Chondrocyte (in vitro differentiated cells): ENCODE results near the gene ARAP3. TPM values are rescaled to one million over a fixed set of nuclear protein-coding genes. Genes with fewer than 3 reads are reported as not detected.
"Not testable (repeated sequence)": the region's sequence is repeated elsewhere in the genome, so short reads cannot be mapped to it uniquely, and the experiment has no call there.

ENCODE experiments used
- DNase-seq: peaks from one replicate; pipeline ENCODE4 v3.0.0; 2021; ENCODE audit warnings: mixed read lengths, low spot score
- H3K27ac Mint-ChIP-seq: one replicate; pipeline ENCODE4 v1.8.0; 2021; ENCODE audit warnings: mild to moderate bottlenecking, moderate library complexity, mixed read lengths; ENCODE audit not compliant: unreplicated experiment
- H3K27me3 Mint-ChIP-seq: 2 replicates; pipeline ENCODE4 v1.8.0; 2021; ENCODE audit warnings: low read depth, mixed read lengths
- H3K36me3 Mint-ChIP-seq: 2 replicates; pipeline ENCODE4 v1.8.0; 2021; ENCODE audit warnings: low read depth, mixed read lengths
- H3K4me1 Mint-ChIP-seq: 2 replicates; pipeline ENCODE4 v1.8.0; 2021; ENCODE audit warnings: low read depth, mild to moderate bottlenecking, mixed read lengths
- H3K4me3 Mint-ChIP-seq: one replicate; pipeline ENCODE4 v1.8.0; 2021; ENCODE audit warnings: mild to moderate bottlenecking, moderate library complexity, mixed read lengths; ENCODE audit not compliant: unreplicated experiment
- H3K9me3 Mint-ChIP-seq: 2 replicates; pipeline ENCODE4 v1.8.0; 2021; ENCODE audit warnings: low read depth, mixed read lengths
- total RNA-seq: library from RNA; stranded (reverse); gene quantifications from 3 replicates; pipeline ENCODE4 v1.2.1, GENCODE V29; 2021
- TF ChIP-seq, protein P1 (sequence below): fragments of 200-600 bp; sonication (generic); IDR thresholded peaks from 2 replicates; pipeline ENCODE4 v1.5.0; 2021; ENCODE audit warnings: antibody characterized with exemption, mild to moderate bottlenecking, moderate library complexity

ARAP3 gene
- total RNA-seq, 1 donor from 2014 or later = 5.9 TPM

DNA sequence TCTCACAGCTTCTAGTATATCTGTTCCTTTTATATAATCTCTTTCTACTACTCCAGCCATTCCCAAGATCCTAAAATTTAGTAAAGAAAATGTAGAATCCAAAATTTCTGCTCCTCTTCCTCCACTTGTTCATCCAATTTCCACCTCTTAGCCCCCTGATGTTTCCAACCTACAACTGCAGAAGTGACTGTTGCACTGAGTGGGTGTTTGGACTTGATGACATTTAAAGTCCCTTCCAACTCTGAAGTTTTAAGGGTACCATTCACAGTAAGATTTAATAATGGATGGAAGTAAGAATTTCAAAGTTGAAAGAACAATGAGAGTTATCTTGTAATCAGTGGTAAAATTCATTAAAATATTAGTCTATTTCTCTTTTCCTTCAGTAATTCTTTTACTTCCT is 68.7 kb downstream of the ARAP3 start:
- H3K27me3 Mint-ChIP-seq = no peaks in the 10 kb centered on the region
- no peak for DNase-seq
- H3K27ac Mint-ChIP-seq = no peak overlapping the region
- no peak overlapping the region for H3K4me3 Mint-ChIP-seq
- no peaks in the 10 kb centered on the region for H3K9me3 Mint-ChIP-seq
- TF ChIP-seq, protein P1, sequence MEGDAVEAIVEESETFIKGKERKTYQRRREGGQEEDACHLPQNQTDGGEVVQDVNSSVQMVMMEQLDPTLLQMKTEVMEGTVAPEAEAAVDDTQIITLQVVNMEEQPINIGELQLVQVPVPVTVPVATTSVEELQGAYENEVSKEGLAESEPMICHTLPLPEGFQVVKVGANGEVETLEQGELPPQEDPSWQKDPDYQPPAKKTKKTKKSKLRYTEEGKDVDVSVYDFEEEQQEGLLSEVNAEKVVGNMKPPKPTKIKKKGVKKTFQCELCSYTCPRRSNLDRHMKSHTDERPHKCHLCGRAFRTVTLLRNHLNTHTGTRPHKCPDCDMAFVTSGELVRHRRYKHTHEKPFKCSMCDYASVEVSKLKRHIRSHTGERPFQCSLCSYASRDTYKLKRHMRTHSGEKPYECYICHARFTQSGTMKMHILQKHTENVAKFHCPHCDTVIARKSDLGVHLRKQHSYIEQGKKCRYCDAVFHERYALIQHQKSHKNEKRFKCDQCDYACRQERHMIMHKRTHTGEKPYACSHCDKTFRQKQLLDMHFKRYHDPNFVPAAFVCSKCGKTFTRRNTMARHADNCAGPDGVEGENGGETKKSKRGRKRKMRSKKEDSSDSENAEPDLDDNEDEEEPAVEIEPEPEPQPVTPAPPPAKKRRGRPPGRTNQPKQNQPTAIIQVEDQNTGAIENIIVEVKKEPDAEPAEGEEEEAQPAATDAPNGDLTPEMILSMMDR = no peak
- H3K36me3 Mint-ChIP-seq = peaks cover 4% of the 10 kb centered on the region
- H3K4me1 Mint-ChIP-seq = peaks cover 30% of the 10 kb centered on the region

DNA sequence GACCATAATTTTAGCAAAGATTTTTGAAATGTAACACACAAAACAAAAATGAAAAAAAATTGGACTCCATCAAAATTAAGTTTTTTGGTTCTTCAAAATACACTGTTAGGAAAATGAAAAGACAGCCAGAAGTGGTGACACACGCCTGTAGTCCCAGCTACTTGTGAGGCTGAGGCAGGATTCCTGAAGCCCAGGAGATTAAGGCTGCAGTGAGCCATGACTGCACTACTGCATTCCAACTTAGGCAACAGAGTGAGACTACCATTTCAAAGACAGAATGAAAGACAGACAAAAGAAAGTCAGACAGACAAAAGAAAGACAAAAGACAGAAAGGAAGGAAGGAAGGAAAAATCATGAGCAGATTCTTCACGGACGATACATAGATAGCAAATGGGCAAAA is 70.7 kb downstream of the ARAP3 start:
- no peak overlapping the region for H3K27ac Mint-ChIP-seq
- no peak for DNase-seq
- no peaks in the 10 kb centered on the region for H3K27me3 Mint-ChIP-seq
- H3K4me3 Mint-ChIP-seq = no peak overlapping the region
- H3K36me3 Mint-ChIP-seq = peaks cover 4% of the 10 kb centered on the region
- TF ChIP-seq, protein P1 = no peak
- H3K9me3 Mint-ChIP-seq = no peaks in the 10 kb centered on the region
- peaks cover 19% of the 10 kb centered on the region for H3K4me1 Mint-ChIP-seq

DNA sequence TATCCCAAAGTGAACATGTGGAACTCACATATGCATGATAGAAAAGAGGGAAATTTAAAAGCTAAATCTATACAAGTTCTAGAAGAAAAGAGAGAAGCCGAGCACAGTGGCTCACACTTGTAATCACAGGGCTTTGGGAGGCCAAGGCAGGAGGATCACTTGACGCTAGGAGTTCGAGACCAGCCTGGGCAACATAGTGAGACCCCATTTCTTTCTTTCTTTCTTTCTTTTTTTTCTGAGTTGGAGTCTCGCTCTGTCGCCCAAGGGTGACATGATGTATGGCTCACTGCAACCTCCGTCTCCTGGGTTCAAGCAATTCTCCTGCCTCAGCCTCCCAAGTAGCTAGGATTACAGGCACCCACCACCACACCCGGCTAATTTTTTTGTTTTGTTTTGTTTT is 72.1 kb downstream of the ARAP3 start:
- H3K36me3 Mint-ChIP-seq = not testable (repeated sequence)

DNA sequence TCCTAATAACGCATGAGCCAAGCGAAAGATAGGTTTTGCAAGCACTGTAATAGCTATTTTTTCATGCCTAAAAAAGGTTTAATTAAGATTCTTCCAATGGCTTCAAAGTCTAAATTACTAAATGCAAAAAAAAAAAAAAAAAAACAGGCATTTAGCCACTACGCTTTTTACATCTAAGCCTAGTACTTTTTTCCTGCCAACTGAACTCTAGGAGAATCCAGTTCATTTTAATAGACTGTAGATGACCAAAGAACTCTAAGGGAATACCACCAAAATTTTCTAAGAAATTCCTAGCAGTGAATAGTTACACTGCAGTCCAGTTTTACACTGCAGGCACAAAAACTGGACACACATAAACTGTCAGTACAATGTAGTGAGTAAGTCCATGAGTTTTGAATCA is 73.0 kb downstream of the ARAP3 start:
- peaks cover 31% of the 10 kb centered on the region for H3K4me1 Mint-ChIP-seq
- TF ChIP-seq, protein P1 = no peak

More for the DNA sequence above, 72.1 kb downstream of the ARAP3 start:
- H3K4me1 Mint-ChIP-seq = peaks cover 22% of the 10 kb centered on the region
- DNase-seq, H3K9me3 Mint-ChIP-seq, H3K4me3 Mint-ChIP-seq, H3K27ac Mint-ChIP-seq, H3K27me3 Mint-ChIP-seq: not testable (repeated sequence)

GRCh38 chr5:141608557-141608956 is 73.5 kb downstream of the ARAP3 start:
- TF ChIP-seq, protein P1 = no peak
- H3K27me3 Mint-ChIP-seq = no peaks in the 10 kb centered on the region
- no peaks in the 10 kb centered on the region for H3K9me3 Mint-ChIP-seq
- H3K27ac Mint-ChIP-seq = no peak overlapping the region
- H3K4me1 Mint-ChIP-seq = peaks cover 36% of the 10 kb centered on the region
- no peak for DNase-seq
- no peak overlapping the region for H3K4me3 Mint-ChIP-seq
- peaks cover 4% of the 10 kb centered on the region for H3K36me3 Mint-ChIP-seq

More for the DNA sequence above, 73.0 kb downstream of the ARAP3 start:
- H3K27ac Mint-ChIP-seq = no peak overlapping the region
- H3K27me3 Mint-ChIP-seq = no peaks in the 10 kb centered on the region
- no peak for DNase-seq
- H3K4me3 Mint-ChIP-seq = no peak overlapping the region
- H3K36me3 Mint-ChIP-seq = peaks cover 4% of the 10 kb centered on the region
- H3K9me3 Mint-ChIP-seq = no peaks in the 10 kb centered on the region

DNA sequence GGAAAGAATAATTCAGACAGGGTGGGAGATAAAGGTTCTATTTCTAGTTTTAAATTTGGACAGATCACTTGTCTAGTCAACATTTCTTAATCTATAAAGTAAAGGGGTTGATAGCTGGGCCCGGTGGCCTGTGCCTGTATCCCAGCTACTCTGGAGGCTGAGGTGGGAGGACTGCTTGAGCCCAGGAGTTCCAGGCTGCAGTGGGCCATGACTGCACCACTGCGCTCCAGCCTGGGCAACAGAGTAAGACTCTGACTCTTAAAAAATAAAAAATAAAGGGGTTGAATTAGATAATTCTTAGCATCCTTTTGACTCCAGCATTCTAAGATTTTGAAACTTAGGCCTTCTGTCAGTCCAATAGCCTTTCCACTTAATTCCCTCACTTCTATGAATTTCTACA is 74.0 kb downstream of the ARAP3 start:
- TF ChIP-seq, protein P1 = no peak
- peaks cover 36% of the 10 kb centered on the region for H3K4me1 Mint-ChIP-seq
- H3K27me3 Mint-ChIP-seq = no peaks in the 10 kb centered on the region
- H3K4me3 Mint-ChIP-seq = no peak overlapping the region
- DNase-seq = no peak
- peaks cover 4% of the 10 kb centered on the region for H3K36me3 Mint-ChIP-seq
- no peaks in the 10 kb centered on the region for H3K9me3 Mint-ChIP-seq
- no peak overlapping the region for H3K27ac Mint-ChIP-seq
